Measurements from ENCODE around the gene TBX18. TPM values are rescaled to one million over a fixed set of nuclear protein-coding genes. Genes with fewer than 3 reads are reported as not detected.
A peak's percentile ranks its signal among the peaks of the same experiment; 100 is the strongest.

TBX18 gene
- total and polyA plus RNA-seq, 4 donors, result 0.05 to 1.3 (median 0.21) TPM

DNA sequence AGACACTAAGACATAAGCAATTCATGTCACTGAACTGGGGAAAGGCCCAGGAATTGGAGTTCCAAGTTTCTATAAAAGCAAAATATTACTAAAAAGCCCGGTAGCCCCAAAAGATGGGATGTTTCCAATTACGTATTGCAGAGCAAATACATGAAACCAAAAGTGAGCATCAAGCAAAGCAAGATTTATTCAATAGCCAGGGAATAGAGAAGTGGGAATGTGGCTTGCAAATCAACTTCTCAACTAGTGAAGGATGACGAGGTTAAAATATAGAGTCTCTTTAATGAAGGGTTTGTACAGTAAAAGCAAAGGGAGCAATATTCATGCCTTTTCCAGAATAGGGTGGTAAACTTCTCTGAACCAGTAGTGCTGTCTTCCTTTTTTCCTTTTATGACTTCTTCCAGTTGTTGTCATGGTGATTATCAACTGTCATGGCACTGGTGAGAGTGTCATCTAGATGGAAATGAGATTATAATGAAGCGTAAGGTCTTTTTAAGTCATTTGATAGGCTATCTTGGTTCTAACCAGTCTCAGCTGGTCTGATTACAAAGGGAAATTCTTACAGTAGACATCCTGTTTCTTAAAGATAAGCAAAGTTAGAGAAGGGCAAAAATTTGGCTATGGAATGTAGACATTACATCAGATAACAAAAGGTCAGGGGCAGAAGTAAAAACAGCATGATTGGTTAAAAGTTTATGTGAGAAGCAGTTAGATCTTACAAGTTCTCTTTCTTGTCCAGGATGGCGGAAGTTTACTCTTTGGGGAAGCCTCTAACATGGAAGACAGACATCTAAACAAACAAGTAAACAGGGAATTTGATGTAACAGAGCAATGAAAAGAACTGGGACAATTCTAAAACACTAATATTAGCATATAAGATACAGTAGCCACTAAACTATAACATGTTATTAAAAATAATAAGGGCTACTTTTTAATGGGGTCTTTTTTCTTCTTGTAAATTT lies 96.9 kb downstream of the TBX18 start:
- Histone ChIP-seq H3K4me3 (no peak overlapping the region), H3K9ac (ENCODE audit: insufficient read depth in 1 of 2, low read length in 2 of 2) (no peak overlapping the region), H3K9me3 (ENCODE audit: control insufficient read depth in 4 of 4, insufficient read depth in 3 of 4, low read length in 3 of 4) (no peaks in the 10 kb centered on the region), H3K36me3 (ENCODE audit: control insufficient read depth in 4 of 4, insufficient read depth in 4 of 4, low read length in 4 of 4) (no peaks in the 10 kb centered on the region), H3K4me1 (ENCODE audit: control insufficient read depth in 5 of 5, insufficient read depth in 5 of 5, low read length in 5 of 5) (peaks cover 0 to 4% (median 0%) of the 10 kb centered on the region in 5 donors), H3K27me3 (ENCODE audit: control insufficient read depth in 3 of 3, insufficient read depth in 3 of 3, low read length in 2 of 3) (no peaks in the 10 kb centered on the region), H3K27ac (ENCODE audit: low read depth in 1 of 2, low read length in 1 of 2) (no peak overlapping the region)
- TF ChIP-seq, protein P1, sequence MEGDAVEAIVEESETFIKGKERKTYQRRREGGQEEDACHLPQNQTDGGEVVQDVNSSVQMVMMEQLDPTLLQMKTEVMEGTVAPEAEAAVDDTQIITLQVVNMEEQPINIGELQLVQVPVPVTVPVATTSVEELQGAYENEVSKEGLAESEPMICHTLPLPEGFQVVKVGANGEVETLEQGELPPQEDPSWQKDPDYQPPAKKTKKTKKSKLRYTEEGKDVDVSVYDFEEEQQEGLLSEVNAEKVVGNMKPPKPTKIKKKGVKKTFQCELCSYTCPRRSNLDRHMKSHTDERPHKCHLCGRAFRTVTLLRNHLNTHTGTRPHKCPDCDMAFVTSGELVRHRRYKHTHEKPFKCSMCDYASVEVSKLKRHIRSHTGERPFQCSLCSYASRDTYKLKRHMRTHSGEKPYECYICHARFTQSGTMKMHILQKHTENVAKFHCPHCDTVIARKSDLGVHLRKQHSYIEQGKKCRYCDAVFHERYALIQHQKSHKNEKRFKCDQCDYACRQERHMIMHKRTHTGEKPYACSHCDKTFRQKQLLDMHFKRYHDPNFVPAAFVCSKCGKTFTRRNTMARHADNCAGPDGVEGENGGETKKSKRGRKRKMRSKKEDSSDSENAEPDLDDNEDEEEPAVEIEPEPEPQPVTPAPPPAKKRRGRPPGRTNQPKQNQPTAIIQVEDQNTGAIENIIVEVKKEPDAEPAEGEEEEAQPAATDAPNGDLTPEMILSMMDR (IDR thresholded peaks at IDR 0.05; ENCODE audit: control extremely low read depth, extremely low read depth), result no peak
- no peak for ATAC-seq (ENCODE audit: insufficient read depth, low FRiP score)
- DNase-seq, result no peak
- WGBS, 2 donors, result 81 to 85% methylated on average over 5 of the region's 5 CpGs

DNA sequence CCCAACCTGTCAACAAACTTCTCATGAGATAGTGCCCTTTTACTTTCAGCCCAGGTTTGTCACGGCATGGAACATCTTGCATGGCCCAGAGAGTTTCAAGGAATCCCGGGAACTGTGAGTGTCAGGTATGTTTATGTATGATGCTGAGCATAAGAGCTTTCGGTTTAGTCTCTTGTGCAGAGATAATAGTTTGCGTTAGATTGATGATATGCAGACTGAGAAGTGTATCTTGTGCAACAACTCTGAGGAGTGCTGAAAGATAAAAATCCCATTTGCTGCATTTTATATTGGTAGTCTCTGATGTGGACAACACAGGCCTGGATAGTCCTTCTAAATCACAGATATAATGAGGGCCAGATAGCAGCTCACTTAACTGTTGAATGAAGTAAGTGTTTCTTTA lies 99.0 kb downstream of the TBX18 start:
- TF ChIP-seq, protein P1 (IDR thresholded peaks at IDR 0.05; ENCODE audit: control extremely low read depth, extremely low read depth), result no peak
- no peaks in the 10 kb centered on the region for H3K36me3 ChIP-seq (ENCODE audit: control insufficient read depth in 4 of 4, insufficient read depth in 4 of 4, low read length in 4 of 4)
- H3K4me3 ChIP-seq, result no peak overlapping the region
- H3K4me1 ChIP-seq (ENCODE audit: control insufficient read depth in 5 of 5, insufficient read depth in 5 of 5, low read length in 5 of 5), result peaks cover 0 to 4% (median 0%) of the 10 kb centered on the region in 5 donors
- no peak for ATAC-seq (ENCODE audit: insufficient read depth, low FRiP score)
- H3K9me3 ChIP-seq (ENCODE audit: control insufficient read depth in 4 of 4, insufficient read depth in 3 of 4, low read length in 3 of 4), result no peaks in the 10 kb centered on the region
- H3K9ac ChIP-seq (ENCODE audit: insufficient read depth in 1 of 2, low read length in 2 of 2), result no peak overlapping the region
- peak in 1 of 3 donors; percentile 6 for DNase-seq
- 57 to 72% methylated on average over 4 of the region's 4 CpGs for WGBS, 2 donors
- H3K27ac ChIP-seq (ENCODE audit: low read depth in 1 of 2, low read length in 1 of 2), result no peak overlapping the region
- no peaks in the 10 kb centered on the region for H3K27me3 ChIP-seq (ENCODE audit: control insufficient read depth in 3 of 3, insufficient read depth in 3 of 3, low read length in 2 of 3)

DNA sequence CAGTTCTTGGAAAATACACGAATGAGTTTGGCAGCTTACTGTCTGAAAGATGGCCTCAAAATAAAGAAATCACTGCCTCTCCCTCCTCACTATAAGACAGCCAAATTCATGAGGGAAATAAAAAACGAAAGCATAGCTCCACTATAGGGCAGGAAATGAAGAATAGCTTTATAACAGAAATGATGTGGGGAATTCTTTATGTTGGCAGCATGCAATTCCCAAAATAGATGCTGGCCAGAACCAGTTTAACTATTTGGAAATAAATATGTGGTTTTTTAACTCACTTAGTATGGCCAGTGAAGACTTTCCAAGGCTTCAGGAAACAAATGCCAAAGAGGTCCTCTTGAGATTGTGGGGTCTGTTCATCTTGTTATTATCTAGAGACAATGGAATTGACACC lies 100.5 kb downstream of the TBX18 start:
- DNase-seq (no peak), ATAC-seq (ENCODE audit: insufficient read depth, low FRiP score) (no peak)
- peaks cover 0 to 4% (median 0%) of the 10 kb centered on the region in 5 donors for H3K4me1 ChIP-seq (ENCODE audit: control insufficient read depth in 5 of 5, insufficient read depth in 5 of 5, low read length in 5 of 5)
- H3K9me3 ChIP-seq (ENCODE audit: control insufficient read depth in 4 of 4, insufficient read depth in 3 of 4, low read length in 3 of 4), result no peaks in the 10 kb centered on the region
- 54 to 78% methylated on average over 2 of the region's 2 CpGs for WGBS, 2 donors
- H3K36me3 ChIP-seq (ENCODE audit: control insufficient read depth in 4 of 4, insufficient read depth in 4 of 4, low read length in 4 of 4), result no peaks in the 10 kb centered on the region
- H3K4me3 ChIP-seq, result no peak overlapping the region
- H3K9ac ChIP-seq (ENCODE audit: insufficient read depth in 1 of 2, low read length in 2 of 2), result no peak overlapping the region
- H3K27me3 ChIP-seq (ENCODE audit: control insufficient read depth in 3 of 3, insufficient read depth in 3 of 3, low read length in 2 of 3), result no peaks in the 10 kb centered on the region
- TF ChIP-seq, protein P1 (IDR thresholded peaks at IDR 0.05; ENCODE audit: control extremely low read depth, extremely low read depth), result no peak
- no peak overlapping the region for H3K27ac ChIP-seq (ENCODE audit: low read depth in 1 of 2, low read length in 1 of 2)
